ENCODE data around the gene DGKG.

DGKG gene

GRCh38 chr3:186368717-186369116 is 6.7 kb upstream of the DGKG start:
- DNase-seq (ENCODE audit: extremely low spot score, insufficient read length, low read depth), result no peak
- no peak for FAIRE-seq

GRCh38 chr3:186368176-186368575 is 6.1 kb upstream of the DGKG start:
- DNase-seq (ENCODE audit: extremely low spot score, insufficient read length, low read depth) (no peak), FAIRE-seq (no peak)

DNA sequence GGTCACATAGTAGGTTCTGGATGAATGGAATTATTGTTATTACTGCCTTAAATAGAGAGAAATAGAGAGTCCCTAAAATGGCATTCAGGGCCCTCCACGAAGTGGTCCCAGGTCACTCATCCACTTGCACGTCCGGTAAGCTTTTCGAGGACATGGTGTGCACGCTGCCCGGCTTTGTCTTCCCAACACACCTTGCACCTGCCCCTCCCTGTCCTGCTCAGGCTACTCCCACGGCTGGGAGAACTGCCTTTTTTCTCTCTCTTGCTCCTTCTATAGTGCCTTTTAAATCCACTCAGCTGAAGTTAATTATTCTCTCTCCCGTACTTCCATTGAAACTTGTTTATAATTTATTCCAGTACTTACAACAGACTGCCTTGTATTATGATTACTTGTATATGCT is 5.6 kb upstream of the DGKG start:
- FAIRE-seq, result no peak
- DNase-seq (ENCODE audit: extremely low spot score, insufficient read length, low read depth), result no peak

DNA sequence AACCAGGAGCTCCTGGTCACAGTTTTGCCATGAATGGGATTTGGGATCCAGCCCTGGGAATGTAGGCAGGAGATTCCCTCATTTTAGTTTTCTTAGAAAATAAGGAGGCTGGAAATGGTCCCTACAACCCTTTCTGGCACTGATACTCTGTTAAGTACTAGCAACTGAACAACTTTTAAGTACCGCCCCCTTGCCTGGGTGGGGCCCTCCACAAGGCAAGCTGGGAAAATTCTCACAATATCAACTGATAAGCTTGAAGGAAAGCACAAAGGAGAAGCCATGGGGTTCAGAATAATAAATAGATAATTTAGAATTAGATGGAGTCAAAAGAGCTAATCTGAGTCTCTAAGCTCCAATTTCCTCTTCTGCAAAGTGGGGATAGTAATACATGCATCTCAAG is 4.2 kb upstream of the DGKG start:
- no peak for DNase-seq (ENCODE audit: extremely low spot score, insufficient read length, low read depth)
- no peak for FAIRE-seq

- no peak for FAIRE-seq
- DNase-seq (ENCODE audit: extremely low spot score, insufficient read length, low read depth), result no peak
Observed at GRCh38 chr3:186365202-186365974, 3.4 kb upstream of the DGKG start.

DNA sequence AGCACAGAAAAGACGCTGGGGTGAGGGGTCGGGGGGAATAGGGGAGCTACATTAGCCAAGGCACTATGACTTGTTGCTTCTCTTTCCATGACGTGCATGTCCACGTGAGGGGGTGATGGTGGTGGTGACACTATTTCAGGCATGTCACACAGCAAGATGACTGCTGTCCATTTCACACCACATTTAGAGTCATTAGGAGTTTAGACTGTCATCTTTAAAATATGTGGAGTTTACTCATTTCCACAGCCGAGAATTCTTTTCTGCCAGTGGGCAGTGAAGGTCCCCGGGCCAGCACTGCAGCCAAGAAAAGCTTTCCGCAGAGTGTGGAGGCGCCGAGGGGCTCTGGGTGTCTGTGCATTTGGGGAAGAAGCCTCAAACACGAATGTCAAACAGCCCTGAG is 954 bp upstream of the DGKG start:
- no peak for DNase-seq (ENCODE audit: extremely low spot score, insufficient read length, low read depth)
- no peak for FAIRE-seq

DNA sequence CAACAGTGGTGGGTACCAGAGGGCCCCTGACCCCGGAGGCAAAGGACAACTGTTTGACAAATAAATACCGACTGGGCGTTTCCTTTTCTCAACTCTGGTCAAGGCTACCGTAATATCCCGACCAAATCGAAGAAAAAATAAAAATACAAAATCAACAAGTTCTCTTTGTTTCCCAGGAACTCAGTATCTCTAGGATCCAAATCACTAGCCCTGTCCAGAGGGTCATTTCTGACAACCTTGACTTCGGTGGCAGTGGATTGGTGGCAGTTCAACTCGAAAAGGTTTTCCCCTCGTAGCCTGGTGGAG is 456 bp upstream of the DGKG start:
- DNase-seq (ENCODE audit: extremely low spot score, insufficient read length, low read depth) (no peak), FAIRE-seq (no peak)

GRCh38 chr3:186361246-186361761 is 730 bp downstream of the DGKG start:
- DNase-seq (ENCODE audit: extremely low spot score, insufficient read length, low read depth), result no peak
- no peak for FAIRE-seq

DNA sequence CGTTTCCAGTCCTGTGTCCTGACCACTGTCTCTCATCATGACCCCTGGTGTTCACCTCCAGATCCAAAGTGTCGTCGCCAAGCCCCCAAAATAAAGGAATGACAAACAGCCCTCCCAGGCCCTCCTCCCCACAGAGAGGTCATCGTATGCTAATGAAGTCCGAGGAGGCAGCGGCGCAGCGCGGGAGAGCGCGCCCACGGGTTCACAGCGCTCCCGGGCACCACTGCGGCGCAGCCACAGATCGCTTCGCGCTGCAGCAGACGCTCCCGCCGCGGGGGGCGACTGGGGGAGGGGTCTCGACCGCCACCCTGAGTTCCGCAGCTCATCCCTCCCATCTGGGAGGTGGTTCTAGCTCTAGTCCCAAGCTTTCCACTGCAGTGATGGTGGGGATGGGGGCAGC is 1.3 kb downstream of the DGKG start:
- FAIRE-seq, result no peak
- DNase-seq (ENCODE audit: extremely low spot score, insufficient read length, low read depth), result no peak

GRCh38 chr3:186359078-186359477 is 3.0 kb downstream of the DGKG start:
- FAIRE-seq (no peak), DNase-seq (ENCODE audit: extremely low spot score, insufficient read length, low read depth) (no peak)

DNA sequence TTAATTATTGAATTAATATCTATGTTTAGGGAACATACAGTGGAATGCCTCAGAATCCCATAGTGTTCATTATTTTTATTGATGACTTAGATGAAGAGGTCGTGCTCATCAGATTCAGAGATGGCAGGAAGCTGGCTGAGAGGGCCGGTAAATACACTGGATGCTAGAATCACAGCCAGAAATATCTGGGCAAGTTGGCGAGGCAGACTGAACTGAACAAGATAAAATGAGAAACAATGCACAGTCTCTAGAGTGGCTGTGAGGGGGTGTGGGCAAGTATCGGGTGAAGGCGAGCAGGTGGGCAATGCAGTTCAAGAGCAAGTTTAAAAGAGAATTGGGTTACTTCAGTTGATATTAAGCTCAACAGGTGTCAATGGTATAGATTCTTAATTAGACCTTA is 5.9 kb downstream of the DGKG start:
- no peak for FAIRE-seq
- no peak for DNase-seq (ENCODE audit: extremely low spot score, insufficient read length, low read depth)

GRCh38 chr3:186354100-186354499 is 7.9 kb downstream of the DGKG start:
- DNase-seq (ENCODE audit: extremely low spot score, insufficient read length, low read depth) (no peak), FAIRE-seq (no peak)

GRCh38 chr3:186352369-186352768 is 9.7 kb downstream of the DGKG start:
- DNase-seq (ENCODE audit: extremely low spot score, insufficient read length, low read depth) (no peak), FAIRE-seq (no peak)

GRCh38 chr3:186342197-186342596 is 19.8 kb downstream of the DGKG start:
- no peak for DNase-seq (ENCODE audit: extremely low spot score, insufficient read length, low read depth)
- peak; percentile 5 for FAIRE-seq

- FAIRE-seq (no peak), DNase-seq (ENCODE audit: extremely low spot score, insufficient read length, low read depth) (no peak)
Observed at GRCh38 chr3:186340204-186340603, 21.8 kb downstream of the DGKG start.

GRCh38 chr3:186339180-186339918 is 22.7 kb downstream of the DGKG start:
- FAIRE-seq (peak; percentile 54), DNase-seq (ENCODE audit: extremely low spot score, insufficient read length, low read depth) (no peak)

DNA sequence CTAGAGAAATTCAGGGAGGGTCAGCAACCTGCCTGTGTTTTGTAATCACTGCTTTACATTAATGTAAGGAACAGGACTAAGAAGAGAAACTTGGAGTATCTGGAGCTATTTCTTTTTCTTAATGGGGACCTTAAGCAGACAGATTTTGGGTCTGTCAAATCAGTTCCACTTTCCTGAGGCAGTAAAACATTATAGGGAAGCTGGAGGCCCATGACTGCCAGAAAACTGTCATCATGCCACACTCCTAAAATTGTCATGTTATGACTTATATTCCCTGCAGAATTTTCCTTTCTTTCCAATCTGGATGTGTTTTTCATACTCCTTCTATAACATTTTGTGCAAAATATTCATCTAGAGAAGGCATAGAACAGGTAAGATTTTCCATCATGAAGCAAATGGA is 28.8 kb downstream of the DGKG start:
- FAIRE-seq (no peak), DNase-seq (ENCODE audit: extremely low spot score, insufficient read length, low read depth) (no peak)

GRCh38 chr3:186330772-186331460 is 31.1 kb downstream of the DGKG start:
- DNase-seq (ENCODE audit: extremely low spot score, insufficient read length, low read depth) (no peak), FAIRE-seq (no peak)

GRCh38 chr3:186329589-186329988 is 32.4 kb downstream of the DGKG start:
- FAIRE-seq (no peak), DNase-seq (ENCODE audit: extremely low spot score, insufficient read length, low read depth) (no peak)

GRCh38 chr3:186327912-186328487 is 34.0 kb downstream of the DGKG start:
- DNase-seq (ENCODE audit: extremely low spot score, insufficient read length, low read depth) (no peak), FAIRE-seq (no peak)

DNA sequence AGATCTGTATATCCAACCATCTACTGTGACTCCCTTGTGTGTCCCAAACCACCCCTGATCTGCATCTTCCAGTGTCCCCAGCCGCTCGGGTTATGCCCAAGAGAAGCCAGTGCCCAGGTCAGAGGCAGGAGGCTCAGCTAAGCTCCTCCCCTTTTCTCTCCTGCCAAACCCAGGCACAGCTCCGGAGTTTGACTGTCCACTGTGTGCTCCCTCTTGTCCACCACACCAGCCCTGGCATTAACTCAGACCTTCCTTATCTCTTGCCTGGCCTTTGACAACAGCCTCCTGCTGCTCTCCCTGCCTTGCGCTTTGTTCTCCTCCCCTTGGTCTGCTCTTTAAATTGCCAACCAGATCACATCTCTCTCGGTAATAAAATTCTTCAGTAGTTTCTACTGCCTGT is 39.3 kb downstream of the DGKG start:
- DNase-seq (ENCODE audit: extremely low spot score, insufficient read length, low read depth) (no peak), FAIRE-seq (no peak)

Data from GM18507 (cell line).